Ramos (cell line): Measurements from ENCODE around the gene ARHGAP24.
"Not testable (repeated sequence)": the region's sequence is repeated elsewhere in the genome, so short reads cannot be mapped to it uniquely, and the experiment has no call there.

Experiments used
- in situ Hi-C: fragments of 300-500 bp; cut with MboI; formaldehyde crosslinking; loops from one replicate; pipeline ENCODE4 v1.14.3; 2022; ENCODE audit warnings: low sequenced_read_pairs; ENCODE audit not compliant: unreplicated experiment

Gene ARHGAP24

GRCh38 chr4:85826060-85826678, 351.2 kb downstream of the ARHGAP24 start:
- in situ Hi-C loops: no loop called here

DNA sequence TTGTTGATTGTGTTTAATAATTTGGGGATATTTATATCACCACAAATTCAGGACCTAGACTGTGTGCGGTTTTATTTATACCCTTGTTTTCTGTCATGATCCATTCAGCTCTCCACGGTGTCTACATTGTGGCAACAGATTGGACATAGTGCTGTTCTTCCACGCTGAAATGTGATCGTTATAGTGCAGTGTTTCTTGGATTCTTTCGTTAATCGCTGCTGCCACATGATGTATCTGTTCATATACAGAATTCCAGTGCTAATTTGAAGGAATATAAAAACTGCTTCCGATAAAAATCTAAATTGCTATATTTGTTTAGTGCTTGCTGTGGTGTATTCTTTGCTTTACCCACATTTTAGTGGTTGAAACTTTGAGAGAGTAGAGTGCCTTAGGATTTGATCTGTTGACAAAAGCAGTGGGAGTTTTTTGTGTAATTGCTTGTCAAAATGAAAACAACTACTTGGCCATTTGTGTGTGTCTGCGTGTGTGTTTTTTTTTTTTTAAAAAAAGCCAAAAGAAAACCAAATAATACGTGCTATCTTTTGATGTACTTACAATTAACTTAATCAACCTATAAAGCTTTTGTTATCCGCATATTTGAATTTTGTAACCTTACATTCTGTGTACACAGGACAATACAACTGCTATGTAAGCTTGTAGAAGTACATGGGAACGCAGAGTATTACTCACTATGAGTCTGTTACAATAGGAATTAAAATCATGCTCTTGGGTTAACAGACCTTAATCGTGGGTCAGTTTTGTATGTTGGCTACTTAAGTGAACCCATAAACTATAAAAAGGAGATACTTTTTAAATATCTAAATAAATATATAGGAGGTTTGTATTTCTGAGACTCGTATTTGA, 353.3 kb downstream of the ARHGAP24 start:
- in situ Hi-C loops: no loop called here

DNA sequence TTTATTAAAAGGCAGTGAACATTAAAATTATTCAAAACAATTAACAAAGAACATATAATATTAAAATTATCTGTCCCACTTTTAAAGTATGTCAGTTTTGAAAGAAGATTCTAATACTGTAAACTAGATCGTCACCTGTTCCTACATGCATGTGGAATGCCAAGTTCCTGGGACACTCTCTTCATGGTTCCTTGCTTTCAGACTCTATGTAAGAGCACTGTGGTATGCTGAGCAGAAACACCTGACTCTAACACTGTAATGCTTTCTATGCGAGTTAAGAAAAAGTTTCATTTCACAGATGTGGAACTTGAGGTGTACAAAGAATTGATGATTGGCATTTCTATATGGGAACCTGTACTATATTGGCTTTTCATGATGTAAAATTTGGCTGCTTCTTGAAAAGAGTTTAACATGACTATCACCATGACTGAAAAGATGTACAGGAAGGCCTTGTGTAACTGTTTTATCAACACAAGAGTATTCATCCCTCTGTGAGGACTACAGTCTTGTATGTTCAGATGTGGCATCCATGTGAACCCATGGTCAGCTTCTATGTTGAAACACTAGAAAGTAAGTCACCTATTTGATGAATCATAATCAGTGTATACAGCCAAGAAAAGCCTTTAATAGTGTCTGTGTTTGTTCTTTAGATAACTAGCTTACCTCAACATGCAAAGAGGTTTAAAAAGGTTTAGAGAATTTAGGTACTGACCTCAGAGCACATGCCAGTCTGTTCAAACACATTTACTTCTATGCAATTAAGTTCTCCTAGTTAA, 354.5 kb downstream of the ARHGAP24 start:
- in situ Hi-C loops: no loop called here

- in situ Hi-C loops: no loop called here
Measured at GRCh38 chr4:85831647-85832046, 356.7 kb downstream of the ARHGAP24 start.

DNA sequence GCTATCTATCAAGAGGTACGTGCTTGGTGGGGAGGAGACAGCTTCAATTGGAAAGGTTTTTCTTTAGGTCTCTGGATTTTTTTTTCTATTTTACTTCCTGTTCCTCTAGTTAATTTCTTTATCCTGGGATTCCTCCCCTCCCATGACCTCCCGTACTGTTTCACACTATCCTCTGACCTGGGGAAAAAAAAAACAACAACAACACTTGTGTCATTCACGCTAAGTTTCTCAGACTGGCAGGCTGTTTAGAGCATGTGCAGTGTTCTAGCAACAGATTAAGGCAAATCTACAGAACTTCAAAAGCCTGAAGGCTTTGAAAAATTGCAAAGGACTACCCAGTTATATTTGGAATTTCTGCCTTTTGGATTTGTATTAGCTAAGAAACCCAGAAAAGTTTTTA, 358.4 kb downstream of the ARHGAP24 start:
- in situ Hi-C loops: no loop called here

- in situ Hi-C loops: no loop called here
Measured at GRCh38 chr4:85834934-85835333, 360.0 kb downstream of the ARHGAP24 start.

GRCh38 chr4:85836588-85837438, 361.9 kb downstream of the ARHGAP24 start:
- in situ Hi-C loops: no loop called here

- in situ Hi-C loops: no loop called here
Measured at GRCh38 chr4:85837439-85837733, 362.4 kb downstream of the ARHGAP24 start.

GRCh38 chr4:85839981-85840451, 365.1 kb downstream of the ARHGAP24 start:
- in situ Hi-C loops: not testable (repeated sequence)

DNA sequence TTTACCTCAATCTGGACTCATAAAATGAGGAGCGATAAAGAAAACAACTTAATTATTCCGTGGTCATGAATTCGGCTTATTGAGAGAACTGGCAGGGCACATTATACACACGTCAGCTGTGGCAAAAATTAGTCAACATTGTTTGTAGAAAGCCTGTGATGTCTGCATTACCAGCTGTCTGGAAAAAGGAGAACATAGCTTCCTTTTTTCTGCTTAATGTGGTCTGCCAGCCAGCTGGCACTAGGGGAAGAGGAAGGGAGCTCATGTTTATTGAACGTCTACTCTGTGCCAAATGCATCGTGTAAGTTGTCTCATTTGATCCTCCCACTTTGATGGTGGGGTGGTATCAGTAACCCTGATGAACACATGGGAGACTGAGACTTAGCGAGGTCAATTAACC, 367.6 kb downstream of the ARHGAP24 start:
- in situ Hi-C loops: no loop called here

- in situ Hi-C loops: not testable (repeated sequence)
Measured at GRCh38 chr4:85853740-85854139, 378.8 kb downstream of the ARHGAP24 start.

GRCh38 chr4:85854546-85854945, 379.6 kb downstream of the ARHGAP24 start:
- in situ Hi-C loops: no loop called here

- in situ Hi-C loops: no loop called here
Measured at GRCh38 chr4:85860066-85860740, 385.3 kb downstream of the ARHGAP24 start.

DNA sequence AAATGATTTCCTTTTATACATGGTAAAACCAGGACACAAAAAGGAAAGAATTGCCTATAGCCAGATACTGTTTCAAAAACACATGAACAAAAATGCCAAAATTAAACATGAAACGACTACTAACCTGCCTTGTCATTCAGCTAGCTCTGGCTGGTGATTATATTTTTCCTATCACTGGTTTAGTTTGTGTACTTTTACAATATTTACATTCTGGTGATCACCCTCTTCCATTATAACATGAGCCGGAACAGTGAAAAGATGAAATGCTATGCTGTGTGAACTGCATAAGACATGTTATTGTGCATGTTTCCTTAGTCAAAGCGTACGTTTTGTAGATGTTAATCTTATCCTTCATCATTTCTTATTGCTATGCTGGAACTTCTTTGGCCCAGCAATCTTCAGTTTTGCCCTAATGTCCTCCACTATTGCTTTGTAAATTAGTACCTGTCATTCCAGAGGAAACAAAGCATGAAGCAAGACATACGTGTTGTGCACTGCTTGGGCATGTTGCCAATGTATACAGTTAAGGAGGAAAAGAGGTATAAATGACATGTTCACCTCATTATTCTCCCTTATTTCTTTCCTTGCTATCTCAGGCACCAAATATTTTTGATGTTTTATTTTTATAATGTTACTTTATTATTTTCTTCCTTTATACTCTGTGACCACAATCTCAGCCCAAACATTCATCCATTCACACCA, 386.3 kb downstream of the ARHGAP24 start:
- in situ Hi-C loops: no loop called here

DNA sequence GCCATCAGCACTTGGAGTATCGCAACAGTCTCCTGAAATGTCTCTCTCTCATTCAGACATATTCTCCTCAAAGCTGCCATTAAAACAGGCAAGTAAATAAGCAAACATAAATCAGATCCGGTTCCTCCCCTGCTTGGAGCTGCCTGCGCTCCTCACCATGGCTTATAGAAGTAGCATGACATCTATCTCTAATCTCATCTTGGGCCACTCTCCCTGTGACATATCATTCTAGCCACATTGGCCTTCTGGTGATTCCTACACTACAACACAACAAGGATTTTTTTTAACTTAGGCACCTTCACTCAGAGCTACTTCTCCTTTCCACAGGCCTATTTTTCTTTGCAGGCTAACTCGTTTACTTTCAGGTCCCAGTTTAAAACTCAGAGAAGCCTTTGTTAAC, 387.9 kb downstream of the ARHGAP24 start:
- in situ Hi-C loops: no loop called here

DNA sequence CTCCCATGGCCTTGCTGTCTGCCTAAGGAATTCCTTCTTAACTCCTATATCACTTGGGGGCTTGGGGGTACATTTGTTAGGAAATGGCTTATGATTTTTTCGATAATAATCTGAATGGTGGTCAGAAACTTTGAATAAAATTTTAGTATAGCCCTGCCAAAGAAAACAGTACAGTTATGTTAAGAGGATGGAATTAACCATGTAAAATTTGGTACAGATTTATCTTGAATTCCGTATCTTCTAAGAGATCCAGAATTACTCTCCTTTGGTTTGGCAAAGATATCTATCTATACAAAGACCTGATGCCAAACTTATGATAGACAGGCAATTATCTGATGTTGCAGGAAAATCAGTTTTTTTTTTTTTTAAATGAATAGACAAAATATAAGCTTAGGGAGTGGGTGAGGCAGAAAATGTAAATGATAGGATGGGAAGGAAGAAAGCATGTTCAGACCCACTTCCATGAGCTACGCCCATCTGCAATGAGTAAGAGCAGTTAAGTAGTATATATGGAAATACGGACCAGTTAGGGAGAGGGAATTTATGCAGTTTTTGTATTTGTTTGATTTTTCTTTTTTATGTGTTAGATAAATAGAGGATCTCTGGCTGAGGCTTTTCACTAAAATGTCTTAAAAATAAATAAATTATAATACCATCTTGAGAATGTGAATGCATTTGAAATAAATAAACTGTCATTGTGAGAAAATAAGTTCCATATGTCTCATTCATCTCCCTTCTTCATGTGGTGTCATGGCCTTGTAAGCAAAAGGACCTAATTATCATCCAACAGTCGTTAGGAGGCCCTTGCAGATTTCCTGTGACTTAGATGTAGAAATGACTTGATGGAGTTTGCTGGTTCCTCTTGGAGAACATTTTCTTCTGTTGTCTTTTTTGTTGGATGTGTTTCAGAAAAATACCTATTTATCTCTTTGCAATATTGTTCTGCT, 389.6 kb downstream of the ARHGAP24 start:
- in situ Hi-C loops: no loop called here

GRCh38 chr4:85865256-85865655, 390.3 kb downstream of the ARHGAP24 start:
- in situ Hi-C loops: no loop called here

DNA sequence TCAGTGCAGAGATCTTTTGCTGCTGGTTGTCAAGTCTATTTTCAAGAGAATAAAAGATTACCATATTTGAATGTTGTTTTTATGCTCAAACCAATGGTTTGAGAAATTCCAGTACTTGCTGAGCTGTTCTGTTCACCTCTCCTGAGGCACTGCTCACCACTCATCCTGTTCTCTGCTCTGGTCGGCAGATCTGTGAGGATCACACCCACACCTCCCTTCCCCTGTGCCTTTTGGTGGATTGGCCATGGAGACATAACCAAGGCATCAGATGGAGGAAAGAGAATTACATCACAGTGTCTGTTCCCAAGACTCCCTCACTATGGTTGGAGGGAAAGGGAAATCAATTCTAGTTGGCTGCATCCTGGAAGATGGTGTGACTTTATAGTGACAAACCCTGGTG, 391.6 kb downstream of the ARHGAP24 start:
- in situ Hi-C loops: no loop called here
